Fibroblast of mammary gland (primary cell): ENCODE data around the gene C15orf39.
A peak's percentile ranks its signal among the peaks of the same experiment; 100 is the strongest.

Experiments used
- DNase-seq: peaks from one replicate; pipeline ENCODE4 v3.0.0-alpha.2; 2010; ENCODE audit warnings: low read depth
- H3K4me3 ChIP-seq: 2 replicates; pipeline ENCODE4 v1.5.1; 2011; ENCODE audit warnings: low read depth, mild to moderate bottlenecking, low read length, moderate library complexity; ENCODE audit not compliant: control insufficient read depth
- TF ChIP-seq, protein P1 (sequence below): conservative IDR thresholded peaks from 2 replicates; pipeline ENCODE4 v1.5.1; 2011; ENCODE audit warnings: low read depth, low read length, inconsistent platforms; ENCODE audit not compliant: control insufficient read depth, insufficient read depth

C15orf39 gene

DNA sequence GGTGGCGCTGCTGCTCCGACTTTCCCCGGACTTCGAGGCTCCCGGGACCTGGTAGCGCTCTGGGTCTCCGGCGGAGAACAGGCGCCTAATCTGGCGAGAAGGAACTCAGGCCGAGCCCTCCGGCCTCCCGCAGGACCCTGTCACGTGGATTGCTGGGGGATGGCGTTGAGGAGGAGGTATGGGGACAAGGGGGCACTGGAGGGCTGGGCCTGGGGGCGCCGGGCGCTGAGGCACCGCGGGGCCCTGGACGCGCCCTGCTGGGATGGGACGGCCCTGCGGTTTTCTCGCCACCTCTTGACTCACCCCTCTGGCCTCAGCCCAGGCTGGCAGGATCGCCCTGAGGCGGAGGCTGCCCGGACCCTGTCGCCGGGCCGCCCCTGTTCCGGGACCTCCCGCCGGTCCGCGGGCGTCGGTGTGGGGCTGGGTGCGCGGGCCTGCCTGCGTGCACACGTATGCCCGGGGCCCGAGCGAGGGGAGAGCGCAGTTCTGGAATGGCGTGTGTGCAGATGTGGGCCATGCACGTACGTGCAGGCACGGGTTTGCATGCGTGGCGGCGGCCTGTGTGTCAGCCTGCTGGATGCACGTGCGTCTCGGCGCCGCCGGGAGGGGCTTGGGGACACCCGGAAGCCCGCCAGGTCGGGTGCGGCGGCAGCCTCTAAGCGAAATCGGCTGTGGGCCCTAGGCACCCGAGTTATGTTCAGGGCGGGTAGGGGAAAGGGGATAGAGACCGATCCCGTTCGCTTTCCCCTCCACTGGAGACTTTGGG is 752 bp downstream of the C15orf39 start:
- peak; percentile 74 for DNase-seq
- TF ChIP-seq, protein P1, sequence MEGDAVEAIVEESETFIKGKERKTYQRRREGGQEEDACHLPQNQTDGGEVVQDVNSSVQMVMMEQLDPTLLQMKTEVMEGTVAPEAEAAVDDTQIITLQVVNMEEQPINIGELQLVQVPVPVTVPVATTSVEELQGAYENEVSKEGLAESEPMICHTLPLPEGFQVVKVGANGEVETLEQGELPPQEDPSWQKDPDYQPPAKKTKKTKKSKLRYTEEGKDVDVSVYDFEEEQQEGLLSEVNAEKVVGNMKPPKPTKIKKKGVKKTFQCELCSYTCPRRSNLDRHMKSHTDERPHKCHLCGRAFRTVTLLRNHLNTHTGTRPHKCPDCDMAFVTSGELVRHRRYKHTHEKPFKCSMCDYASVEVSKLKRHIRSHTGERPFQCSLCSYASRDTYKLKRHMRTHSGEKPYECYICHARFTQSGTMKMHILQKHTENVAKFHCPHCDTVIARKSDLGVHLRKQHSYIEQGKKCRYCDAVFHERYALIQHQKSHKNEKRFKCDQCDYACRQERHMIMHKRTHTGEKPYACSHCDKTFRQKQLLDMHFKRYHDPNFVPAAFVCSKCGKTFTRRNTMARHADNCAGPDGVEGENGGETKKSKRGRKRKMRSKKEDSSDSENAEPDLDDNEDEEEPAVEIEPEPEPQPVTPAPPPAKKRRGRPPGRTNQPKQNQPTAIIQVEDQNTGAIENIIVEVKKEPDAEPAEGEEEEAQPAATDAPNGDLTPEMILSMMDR, result peak; percentile 0
- peak overlapping the region; percentile 84 for H3K4me3 ChIP-seq

DNA sequence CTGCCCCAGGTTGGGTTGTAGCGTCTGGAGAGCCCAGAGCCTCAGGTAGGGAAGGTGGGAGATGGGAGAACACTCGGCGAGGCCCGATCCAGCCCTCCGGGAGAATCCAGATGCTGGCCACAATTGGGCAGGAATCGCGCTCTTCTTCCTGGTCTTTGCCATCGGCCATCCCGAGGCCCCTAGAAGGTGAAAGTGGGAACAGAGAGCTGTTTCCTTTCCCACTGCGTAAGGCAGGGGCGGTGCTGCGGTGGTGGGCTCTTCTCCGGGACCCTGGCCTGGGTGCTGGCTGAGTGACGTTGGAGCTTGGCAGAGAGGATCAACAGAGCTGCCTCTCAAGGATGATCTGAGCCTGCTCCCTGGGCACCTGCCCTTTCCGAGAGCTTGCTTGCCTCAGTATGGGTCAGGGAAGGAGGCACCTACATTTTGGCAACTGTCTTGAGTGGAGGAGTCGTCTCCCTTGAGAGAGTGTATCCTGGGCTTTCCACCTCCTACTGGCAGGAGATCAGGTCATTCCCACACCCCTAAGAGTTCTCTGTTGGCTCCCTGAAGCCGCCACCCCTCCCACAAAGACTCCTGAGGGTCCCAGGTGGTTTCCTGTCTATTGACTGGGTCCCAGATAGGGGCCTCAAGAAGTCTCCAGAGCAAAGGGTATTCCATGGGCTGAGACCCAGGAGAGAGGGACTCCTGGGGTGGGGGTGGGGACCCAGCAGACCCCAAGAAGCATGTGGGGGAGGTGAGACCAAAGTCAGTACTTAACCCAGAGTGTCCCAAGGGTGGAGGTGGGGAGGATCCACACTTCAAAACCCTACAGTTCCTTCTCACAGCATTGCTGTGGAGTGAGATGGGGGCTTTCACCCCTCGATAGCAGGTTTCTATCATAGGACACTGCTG is 1.6 kb downstream of the C15orf39 start:
- peak; percentile 32 for DNase-seq
- TF ChIP-seq, protein P1, result no peak
- H3K4me3 ChIP-seq, result peak overlapping the region; percentile 84

DNA sequence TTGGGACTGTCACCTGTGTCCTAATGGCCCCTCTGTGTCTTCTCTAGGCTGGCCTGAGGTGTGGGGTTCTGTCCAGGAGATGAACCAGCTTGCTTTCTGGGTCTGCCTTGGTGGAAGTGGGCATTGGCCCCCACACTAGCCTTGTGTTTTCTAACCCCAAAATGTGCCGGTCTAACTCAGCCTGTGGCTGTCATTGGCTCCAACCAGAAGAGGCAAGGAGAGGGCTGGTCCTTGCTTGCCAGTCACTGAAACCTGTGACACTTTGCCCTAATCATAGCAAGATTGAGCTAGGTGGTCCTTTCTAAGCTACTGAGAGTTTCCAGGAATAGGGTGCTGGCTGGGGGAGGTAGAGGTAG is 2.2 kb downstream of the C15orf39 start:
- TF ChIP-seq, protein P1, result no peak
- H3K4me3 ChIP-seq, result peak overlapping the region; percentile 84
- no peak for DNase-seq

DNA sequence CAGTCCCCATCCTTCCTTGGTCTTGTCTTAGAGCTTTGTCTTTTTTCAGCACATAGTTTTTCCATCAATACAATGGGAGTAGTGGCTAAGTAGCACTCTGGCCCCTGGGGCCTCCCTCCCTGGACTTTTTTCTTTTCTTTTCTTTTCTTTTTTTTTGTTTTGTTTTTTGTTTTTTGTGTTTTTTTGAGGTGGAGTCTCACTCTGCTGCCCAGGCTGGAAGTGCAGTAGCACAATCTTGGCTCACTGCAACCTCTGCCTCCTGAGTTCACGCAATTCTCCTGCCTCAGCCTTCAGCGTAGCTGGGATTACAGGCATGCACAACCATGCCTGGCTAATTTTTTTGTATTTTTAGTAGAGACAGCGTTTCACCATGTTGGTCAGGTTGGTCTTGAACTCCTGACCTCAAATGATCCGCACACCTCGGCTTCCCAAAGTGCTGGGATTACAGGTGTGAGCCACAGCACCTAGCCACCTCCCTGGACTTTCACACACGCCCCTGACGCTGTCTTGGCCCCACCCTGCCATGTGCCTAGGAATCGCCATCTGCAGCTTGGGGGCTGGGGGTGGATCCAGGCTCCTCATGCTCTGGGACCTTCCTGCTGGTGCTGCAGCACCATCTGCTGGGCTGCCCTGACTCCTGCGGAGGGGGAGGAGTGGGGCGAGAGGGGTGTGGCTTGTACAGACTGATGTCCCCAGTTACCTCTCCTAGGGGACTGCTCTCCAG is 2.8 kb downstream of the C15orf39 start:
- TF ChIP-seq, protein P1, result peak; percentile 97
- DNase-seq, result peak; percentile 90
- peak overlapping the region; percentile 84 for H3K4me3 ChIP-seq

DNA sequence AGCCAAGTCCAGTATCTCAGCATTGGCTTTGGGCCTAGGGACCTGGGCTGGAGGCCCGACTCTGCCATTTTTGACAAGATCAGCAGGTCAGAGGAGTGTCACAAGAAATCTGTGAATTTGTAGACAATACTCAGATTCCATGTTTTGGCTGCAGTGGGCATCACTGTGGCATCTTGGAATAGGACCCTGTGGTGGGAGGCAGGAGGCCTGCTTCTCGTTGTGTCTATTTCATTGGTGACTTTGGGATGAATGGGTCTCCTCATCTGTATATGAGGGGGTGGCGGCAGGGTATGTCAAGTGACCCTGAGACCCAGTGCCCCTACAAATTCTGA is 3.3 kb downstream of the C15orf39 start:
- no peak overlapping the region for H3K4me3 ChIP-seq
- TF ChIP-seq, protein P1, result no peak
- no peak for DNase-seq

DNA sequence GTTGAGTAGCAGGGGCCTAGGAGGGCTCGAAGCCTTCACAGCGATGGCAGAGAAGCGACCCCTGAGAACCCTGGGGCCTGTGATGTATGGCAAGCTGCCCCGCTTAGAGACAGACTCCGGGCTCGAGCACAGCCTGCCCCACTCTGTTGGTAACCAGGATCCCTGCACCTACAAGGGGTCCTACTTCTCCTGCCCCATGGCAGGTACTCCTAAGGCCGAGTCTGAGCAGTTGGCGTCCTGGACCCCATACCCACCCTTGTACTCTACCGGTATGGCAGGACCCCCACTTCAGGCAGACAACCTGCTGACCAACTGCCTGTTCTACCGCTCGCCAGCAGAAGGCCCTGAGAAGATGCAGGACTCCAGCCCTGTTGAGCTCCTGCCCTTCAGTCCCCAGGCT is 4.3 kb downstream of the C15orf39 start:
- no peak for DNase-seq
- TF ChIP-seq, protein P1, result no peak
- H3K4me3 ChIP-seq, result no peak overlapping the region
